ENCODE measurements around the gene MS4A10. TPM values are rescaled to one million over a fixed set of nuclear protein-coding genes. Genes with fewer than 3 reads are reported as not detected.
"Not testable (repeated sequence)": the region's sequence is repeated elsewhere in the genome, so short reads cannot be mapped to it uniquely, and the experiment has no call there.

MS4A10 gene
- total RNA-seq, 1 experiment from 2014 or later, result not detected

DNA sequence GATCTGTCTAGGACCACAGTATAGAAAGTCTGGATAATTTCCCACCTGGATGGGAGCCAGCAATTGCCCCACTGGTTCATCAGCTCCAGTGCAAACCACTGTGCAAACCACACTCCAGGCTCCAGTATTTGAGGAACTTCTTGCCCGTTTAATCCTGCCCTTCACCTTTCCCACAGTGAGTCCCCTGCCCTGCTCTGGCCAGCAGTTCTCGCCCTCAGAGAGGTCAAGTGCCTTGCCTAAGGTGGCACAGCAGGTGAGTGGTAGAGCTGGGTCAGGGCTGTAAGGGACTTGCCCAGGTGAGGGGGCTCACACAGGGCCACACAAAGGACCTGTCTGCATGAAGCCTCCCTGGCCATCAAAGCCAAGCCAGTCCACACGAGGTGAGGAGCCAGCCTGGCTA lies 24.1 kb downstream of the MS4A10 start:
- no peak for DNase-seq (ENCODE audit: low read depth, low spot score)
- in situ Hi-C loops (cut with HindIII; ENCODE audit: low pct_unique_long_range_greater_than_20kb, low sequenced_read_pairs), result no loop called here

DNA sequence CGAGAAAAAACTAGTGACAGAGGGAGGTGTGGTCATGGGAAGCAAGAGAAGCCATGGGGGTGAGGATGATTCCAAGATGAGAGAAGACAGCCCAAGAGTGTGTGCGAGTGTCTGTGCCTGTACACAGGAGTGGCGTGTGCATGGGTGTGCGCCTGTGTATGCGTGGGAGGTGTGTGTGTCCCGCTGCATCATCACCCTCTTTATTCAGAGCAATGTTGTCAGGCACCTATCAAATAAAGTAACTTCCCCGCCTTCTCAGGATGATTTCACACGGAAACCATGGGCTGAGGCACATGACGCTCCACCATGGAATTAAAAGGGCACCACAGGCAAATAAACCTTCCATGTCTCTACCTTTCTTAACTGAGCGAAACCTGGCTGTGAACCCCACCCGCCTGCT lies 24.6 kb downstream of the MS4A10 start:
- in situ Hi-C loops (cut with HindIII; ENCODE audit: low pct_unique_long_range_greater_than_20kb, low sequenced_read_pairs), result no loop called here
- DNase-seq (ENCODE audit: low read depth, low spot score), result no peak

DNA sequence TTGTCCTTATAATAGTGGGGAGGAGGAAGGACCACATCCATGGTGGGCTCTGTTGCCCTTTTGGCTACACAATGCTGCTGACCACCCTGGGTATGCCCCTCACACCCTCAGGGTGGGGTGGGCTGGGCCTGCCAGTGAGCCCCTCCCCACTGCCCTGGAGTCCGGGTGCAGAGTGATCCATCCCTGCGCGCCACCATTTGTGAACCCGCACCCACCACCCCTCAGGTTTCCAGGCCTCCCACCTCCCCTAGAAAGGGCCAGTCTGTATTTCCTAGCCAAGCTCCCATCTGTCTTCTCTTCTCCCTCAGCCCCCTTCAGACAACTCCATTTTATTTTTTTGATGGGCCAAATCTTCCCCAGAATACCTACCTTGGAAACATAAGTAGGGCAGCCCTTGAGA lies 25.0 kb downstream of the MS4A10 start:
- no peak for DNase-seq (ENCODE audit: low read depth, low spot score)
- in situ Hi-C loops (cut with HindIII; ENCODE audit: low pct_unique_long_range_greater_than_20kb, low sequenced_read_pairs), result no loop called here

- no peak for DNase-seq (ENCODE audit: low read depth, low spot score)
- in situ Hi-C loops (cut with HindIII; ENCODE audit: low pct_unique_long_range_greater_than_20kb, low sequenced_read_pairs), result no loop called here
Observed at GRCh38 chr11:60810569-60810968, 25.4 kb downstream of the MS4A10 start.

GRCh38 chr11:60813324-60813723 lies 28.2 kb downstream of the MS4A10 start:
- in situ Hi-C loops (cut with HindIII; ENCODE audit: low pct_unique_long_range_greater_than_20kb, low sequenced_read_pairs), result no loop called here
- DNase-seq (ENCODE audit: low read depth, low spot score), result no peak

DNA sequence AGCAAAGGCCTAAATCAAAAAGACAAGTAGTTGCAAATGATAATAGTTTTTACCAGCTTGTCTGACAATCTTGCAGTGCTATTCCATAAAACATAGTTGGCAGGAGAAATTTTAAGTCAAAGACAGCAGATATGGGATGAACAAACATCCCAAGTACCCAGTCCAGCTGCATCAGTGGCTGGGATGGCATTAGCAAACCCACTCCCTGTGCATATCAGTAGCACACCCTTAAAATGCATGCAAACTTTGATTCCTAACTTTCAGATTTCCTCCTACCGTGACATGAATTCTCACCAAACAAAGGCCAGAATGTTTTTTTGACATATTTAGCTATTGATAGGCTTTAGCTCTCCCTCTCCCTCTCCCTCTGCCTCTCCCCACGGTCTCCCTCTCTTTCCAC lies 29.0 kb downstream of the MS4A10 start:
- no peak for DNase-seq (ENCODE audit: low read depth, low spot score)

GRCh38 chr11:60816590-60817157 lies 31.5 kb downstream of the MS4A10 start:
- in situ Hi-C loops (cut with HindIII; ENCODE audit: low pct_unique_long_range_greater_than_20kb, low sequenced_read_pairs), result no loop called here
- no peak for DNase-seq (ENCODE audit: low read depth, low spot score)

More for the DNA sequence above, 29.0 kb downstream of the MS4A10 start:
- in situ Hi-C loops (cut with HindIII; ENCODE audit: low pct_unique_long_range_greater_than_20kb, low sequenced_read_pairs), result no loop called here

GRCh38 chr11:60818057-60818456 lies 32.9 kb downstream of the MS4A10 start:
- in situ Hi-C loops (cut with HindIII; ENCODE audit: low pct_unique_long_range_greater_than_20kb, low sequenced_read_pairs), result no loop called here
- no peak for DNase-seq (ENCODE audit: low read depth, low spot score)

DNA sequence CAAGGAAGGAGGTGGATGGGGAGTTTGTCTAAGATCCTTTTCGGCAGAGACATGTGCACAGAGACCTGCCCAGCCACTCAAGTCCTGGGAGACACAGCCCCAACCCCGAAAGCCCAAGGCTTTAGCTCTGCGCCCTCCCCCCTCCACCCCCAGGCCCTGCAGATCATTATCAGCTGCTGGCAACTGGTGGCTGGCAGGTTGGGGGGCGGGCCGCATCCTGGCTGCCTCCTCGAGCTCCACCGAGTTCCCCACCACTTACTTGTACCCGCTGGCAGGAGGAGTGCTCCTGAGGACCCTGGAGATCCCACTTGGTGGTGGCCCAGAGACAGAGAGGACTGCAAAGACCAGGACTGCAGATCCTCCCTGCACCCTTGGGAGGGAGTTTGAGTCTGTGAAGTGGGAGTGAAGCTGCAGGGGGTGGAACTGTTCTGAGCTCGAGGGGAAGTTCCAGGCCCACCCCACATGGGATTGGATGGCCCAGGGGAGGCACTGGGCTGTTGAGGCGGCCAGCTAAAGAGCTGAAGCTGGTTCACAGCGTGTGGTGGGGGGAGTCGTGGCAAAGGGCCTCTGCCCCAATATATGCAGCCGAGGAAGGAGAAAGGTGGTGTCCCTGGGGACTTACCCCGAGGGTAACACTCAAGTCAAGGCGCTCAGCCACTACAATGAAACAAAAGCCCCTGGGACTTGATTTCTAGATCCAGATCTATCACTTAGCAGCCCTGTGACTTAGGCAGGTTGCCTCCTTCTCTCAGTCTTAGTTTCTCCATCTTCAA lies 36.9 kb downstream of the MS4A10 start:
- no peak for DNase-seq (ENCODE audit: low read depth, low spot score)
- in situ Hi-C loops (cut with HindIII; ENCODE audit: low pct_unique_long_range_greater_than_20kb, low sequenced_read_pairs), result no loop called here

GRCh38 chr11:60823745-60824306 lies 38.7 kb downstream of the MS4A10 start:
- in situ Hi-C loops (cut with HindIII; ENCODE audit: low pct_unique_long_range_greater_than_20kb, low sequenced_read_pairs); DNase-seq (ENCODE audit: low read depth, low spot score): not testable (repeated sequence)

- DNase-seq (ENCODE audit: low read depth, low spot score), result no peak
- in situ Hi-C loops (cut with HindIII; ENCODE audit: low pct_unique_long_range_greater_than_20kb, low sequenced_read_pairs), result no loop called here
Observed at GRCh38 chr11:60825118-60825517, 40.0 kb downstream of the MS4A10 start.

- in situ Hi-C loops (cut with HindIII; ENCODE audit: low pct_unique_long_range_greater_than_20kb, low sequenced_read_pairs), result no loop called here
- DNase-seq (ENCODE audit: low read depth, low spot score), result no peak
Observed at GRCh38 chr11:60825790-60826189, 40.7 kb downstream of the MS4A10 start.

DNA sequence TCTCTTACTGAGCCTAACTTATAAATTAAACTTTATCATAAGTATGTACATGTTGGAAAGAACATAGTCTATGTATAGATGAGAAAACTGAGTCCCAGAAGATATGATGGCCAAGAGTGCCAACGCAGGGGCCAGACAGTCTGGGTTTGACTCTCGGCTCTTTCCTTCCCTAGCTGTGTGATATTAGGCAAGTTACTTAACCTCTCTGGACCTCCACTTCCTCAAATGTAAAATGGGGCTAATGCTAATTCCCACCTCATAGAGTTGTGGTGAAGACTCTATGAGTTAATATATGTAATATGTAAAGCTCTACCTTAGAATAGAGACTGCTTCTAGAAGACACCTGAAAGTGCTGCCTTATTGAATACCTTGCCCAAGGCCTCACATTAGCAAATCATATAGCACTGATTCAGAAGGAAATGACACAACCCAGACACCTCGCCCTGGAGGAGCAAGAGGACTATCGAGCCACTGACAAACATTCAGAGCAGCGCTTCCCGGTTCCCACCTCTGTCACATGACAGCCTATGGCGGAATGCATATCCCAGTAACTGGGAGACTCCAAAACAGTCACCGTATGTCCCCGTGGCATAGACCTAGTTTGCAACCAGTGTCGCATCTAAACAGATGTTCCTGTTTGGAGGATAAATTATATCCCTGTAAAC lies 45.5 kb downstream of the MS4A10 start:
- peak; percentile 9 for DNase-seq (ENCODE audit: low read depth, low spot score)
- in situ Hi-C loops (cut with HindIII; ENCODE audit: low pct_unique_long_range_greater_than_20kb, low sequenced_read_pairs), result no loop called here

DNA sequence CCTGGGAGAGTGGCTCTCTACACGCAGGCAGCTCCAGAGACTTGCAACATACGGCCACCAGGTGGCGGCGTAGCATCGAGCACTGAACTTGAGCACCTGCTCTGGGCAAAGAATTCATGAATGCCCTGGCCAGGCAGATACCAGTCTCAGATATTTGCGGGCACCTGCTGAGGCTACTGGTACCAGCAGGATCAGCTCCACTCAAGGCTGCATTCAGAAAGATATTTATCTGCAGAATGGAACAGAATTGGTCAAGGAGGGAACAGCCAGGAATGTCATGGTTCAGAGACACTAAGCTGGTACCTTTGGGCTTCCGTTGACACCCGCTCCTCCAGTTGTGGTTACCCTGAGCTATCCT lies 46.0 kb downstream of the MS4A10 start:
- peak; percentile 78 for DNase-seq (ENCODE audit: low read depth, low spot score)
- in situ Hi-C loops (cut with HindIII; ENCODE audit: low pct_unique_long_range_greater_than_20kb, low sequenced_read_pairs), result no loop called here

GRCh38 chr11:60831501-60832079 lies 46.5 kb downstream of the MS4A10 start:
- in situ Hi-C loops (cut with HindIII; ENCODE audit: low pct_unique_long_range_greater_than_20kb, low sequenced_read_pairs), result no loop called here

DNA sequence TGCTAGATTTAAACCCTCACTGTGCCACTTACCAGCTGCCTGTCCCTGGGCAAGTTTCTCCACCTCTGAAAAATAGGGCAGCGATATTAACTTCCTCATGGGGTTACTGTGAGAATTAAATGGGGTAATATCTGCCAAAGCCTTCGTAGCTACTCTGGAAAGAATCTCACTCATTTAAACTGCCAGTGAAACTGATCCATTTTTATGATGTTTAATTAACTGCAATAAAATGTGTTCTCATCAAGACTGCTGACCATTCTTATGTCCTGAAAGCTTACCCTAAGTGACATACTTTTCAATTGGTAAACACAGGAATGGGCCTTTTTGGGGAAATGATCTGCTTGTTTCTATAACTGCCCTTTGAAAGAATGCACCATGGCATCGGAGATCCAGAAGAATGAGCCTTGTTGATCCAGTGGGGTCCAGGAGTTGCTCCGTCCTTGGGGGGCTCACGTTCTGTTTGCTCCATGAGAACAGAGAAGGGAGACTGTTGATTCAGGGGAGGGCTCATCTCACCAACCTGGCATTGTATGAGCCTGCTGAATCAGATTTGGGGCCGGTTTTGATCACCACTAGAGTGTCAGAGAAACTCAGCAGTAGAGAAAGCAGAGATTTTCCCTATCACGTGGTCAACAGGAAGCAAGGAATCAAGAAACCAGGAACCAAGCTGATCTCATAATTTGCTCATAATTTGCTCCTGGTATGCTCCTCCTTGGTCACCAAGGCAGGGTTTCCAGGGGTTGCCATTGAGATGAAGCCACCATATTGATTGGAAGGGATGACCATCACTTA lies 49.8 kb downstream of the MS4A10 start:
- in situ Hi-C loops (cut with HindIII; ENCODE audit: low pct_unique_long_range_greater_than_20kb, low sequenced_read_pairs), result no loop called here
- no peak for DNase-seq (ENCODE audit: low read depth, low spot score)

More at GRCh38 chr11:60831501-60832079, 46.5 kb downstream of the MS4A10 start:
- no peak for DNase-seq (ENCODE audit: low read depth, low spot score)

DNA sequence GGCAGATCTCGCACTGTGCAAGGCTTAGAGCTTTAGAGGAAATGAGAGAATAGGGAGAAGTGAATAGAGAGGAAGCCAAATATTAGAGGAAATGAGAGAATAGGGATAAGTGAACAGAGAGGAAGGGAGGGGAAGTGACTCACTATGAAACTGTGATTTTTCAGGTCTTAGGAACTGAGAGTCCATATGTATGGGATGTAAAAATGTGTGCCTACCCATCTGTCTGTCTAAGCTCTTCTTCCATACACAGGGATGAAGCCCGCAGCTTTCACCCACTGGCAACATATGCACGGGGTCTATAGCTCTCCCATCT lies 50.4 kb downstream of the MS4A10 start:
- no peak for DNase-seq (ENCODE audit: low read depth, low spot score)
- in situ Hi-C loops (cut with HindIII; ENCODE audit: low pct_unique_long_range_greater_than_20kb, low sequenced_read_pairs), result no loop called here
